T47D (cell line): ENCODE results near the gene AARS2.

Experiments used
- DNase-seq, 2 experiments: peaks; one replicate each; pipeline versions ENCODE4 v3.0.0 to v3.0.0-alpha.2; 2011 to 2012; ENCODE audit warnings: low read depth in 1 of 2, low spot score in 1 of 2
- JUND ChIP-seq: IDR thresholded peaks from 2 replicates; pipeline ENCODE4 v1.6.1; 2012; ENCODE audit warnings: low read depth
- in situ Hi-C: cut with HindIII; loops from 2 replicates; pipeline ENCODE4 v1.10.0; 2016; ENCODE audit warnings: low sequenced_read_pairs, low pct_unique_long_range_greater_than_20kb

Gene AARS2

DNA sequence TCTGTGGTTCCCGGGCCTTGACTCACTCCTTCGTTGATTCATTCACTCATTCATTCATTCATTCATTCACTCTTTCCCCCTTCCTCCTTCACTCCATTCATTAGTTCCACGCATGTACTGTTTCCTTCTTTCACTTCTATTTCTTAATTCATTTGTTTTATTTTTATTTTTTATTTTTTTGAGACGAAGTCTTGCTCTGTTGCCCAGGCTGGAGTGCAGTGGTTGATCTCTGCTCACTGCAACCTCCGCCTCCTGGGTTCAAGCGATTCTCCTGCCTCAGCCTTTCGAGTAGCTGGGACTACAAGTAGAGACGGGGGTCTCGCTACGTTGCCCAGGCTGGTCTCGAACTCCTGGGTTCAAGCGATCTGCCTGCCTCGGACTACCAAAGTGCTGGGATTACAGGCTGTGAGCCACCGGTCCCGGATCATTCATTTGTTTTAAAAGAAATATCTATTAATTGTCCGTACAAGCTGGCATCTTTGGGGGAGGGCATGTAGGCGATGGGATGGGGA is 47.4 kb downstream of the AARS2 start:
- in situ Hi-C loops, result no loop called here
- DNase-seq, result no peak
- no peak for TF ChIP-seq JUND

DNA sequence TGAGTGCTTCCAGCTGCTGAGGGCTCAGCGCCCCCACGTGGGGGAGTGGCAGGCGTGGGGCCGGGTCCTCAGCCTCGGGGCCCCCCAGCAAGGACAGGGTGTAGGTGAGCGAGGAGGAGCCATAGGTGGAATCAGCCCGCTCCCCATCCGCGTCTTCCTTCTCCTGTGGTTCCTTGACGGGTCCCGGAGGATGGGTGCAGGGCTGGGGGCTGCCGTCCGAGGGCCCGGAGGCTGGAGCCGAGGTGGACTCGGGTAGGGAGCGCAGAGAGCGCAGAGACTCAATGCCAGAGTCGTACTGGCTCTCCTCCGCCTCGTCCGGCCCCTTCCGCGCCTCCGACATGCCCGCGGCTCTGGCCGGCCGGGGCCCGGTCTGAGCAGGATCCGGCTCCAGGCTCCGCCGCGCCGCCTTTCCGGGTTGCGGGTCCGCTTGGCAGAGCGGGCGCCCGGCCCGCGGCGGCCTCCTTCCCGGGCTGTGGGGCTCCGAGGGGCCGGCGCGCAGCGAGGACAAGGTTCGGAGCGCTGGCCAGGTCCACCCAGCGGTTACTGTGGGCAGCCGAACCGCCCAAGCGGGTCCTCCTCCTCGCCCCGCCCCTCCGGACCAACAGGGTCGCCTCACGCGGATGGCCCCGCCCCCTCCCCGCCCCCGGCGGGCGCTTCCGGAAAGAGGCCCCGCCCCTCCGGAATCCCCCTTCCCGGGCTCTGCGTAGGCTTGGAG is 48.0 kb downstream of the AARS2 start, which contains the start of gene NFKBIE:
Gene NFKBIE (minus strand): TSS at position 545 of the 715 bp plus-strand sequence. CDS start 205 bp downstream, at position 340.
- no peak for TF ChIP-seq JUND
- in situ Hi-C loops, result no loop called here
- peak; percentile 88 for DNase-seq

DNA sequence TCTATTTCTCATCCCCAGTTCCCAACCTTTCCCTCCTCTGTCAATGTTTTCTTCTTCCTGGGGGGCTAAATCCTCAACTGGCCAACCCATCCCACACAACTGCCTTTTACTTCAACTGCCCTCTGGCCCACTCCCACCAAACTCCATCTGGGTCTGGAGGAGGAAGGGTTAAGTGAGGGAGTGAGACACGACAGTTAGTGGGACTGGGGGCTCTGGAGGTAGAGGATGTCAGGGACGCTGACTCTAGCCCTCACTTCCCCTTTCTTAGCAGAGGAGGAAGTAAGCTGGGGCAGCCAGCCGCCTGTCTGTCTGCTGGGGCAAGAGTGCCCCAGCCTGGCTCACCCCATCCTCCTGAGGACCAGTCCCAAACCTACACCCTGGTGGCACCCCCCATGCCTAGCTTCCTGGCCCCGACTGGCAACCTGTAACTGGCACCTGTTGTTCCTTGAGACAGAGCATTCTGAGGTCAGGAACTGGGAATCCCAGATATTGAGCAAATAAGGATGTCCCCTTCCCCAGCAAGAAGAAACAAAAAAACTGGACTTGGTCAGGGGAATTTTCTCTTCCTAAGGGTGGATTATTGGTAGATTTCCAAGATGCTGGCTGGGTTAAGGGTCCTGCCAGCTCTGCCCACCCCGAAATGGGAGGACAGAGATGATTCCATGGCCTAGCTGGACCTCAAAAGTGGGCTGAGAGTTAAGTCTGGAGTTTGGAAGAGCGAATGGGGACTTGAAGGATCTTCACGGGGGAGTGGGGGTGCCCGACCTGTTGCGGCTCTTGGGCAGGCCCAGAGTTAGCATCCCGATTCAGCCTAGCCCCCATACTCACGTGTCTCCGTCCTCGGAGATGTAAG is 48.8 kb downstream of the AARS2 start:
- TF ChIP-seq JUND, result no peak
- in situ Hi-C loops, result no loop called here
- DNase-seq, result no peak

DNA sequence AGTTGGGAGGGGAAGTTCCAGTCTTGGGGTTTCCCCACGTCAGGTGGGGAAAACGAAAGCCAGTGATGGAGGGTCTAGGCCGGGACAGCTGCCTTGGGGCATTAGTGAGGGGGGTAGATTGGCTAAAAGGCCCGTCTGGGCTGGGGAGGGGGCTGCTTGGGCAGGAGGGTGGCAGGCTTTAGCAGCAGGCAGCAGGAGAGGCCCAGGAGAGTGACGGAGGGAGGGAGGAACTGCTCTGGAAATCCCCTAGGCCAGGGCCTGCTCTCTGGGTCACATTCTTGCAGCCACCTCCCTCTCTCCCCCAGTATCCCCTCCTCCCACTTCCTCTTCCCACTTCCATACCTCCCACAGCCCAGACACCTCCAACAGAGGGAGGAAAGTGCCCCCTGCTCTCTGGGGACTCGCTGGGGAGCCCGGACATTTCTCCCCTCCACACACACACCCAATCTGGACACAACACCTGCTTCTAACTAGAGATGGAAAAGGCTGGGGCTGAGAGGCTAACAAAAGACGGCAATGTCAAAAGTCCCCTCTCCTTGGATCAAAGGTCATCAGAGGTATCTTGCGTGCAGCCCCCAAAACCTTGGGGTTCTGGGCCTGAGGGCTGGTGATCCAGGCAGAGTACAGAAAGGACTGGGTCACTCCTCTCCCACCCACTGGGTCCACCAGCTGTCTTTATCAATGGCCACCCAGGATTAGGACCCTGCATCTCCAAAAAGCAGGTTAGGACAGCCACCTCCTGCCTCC is 49.6 kb downstream of the AARS2 start:
- no peak for DNase-seq
- in situ Hi-C loops, result no loop called here
- no peak for TF ChIP-seq JUND

DNA sequence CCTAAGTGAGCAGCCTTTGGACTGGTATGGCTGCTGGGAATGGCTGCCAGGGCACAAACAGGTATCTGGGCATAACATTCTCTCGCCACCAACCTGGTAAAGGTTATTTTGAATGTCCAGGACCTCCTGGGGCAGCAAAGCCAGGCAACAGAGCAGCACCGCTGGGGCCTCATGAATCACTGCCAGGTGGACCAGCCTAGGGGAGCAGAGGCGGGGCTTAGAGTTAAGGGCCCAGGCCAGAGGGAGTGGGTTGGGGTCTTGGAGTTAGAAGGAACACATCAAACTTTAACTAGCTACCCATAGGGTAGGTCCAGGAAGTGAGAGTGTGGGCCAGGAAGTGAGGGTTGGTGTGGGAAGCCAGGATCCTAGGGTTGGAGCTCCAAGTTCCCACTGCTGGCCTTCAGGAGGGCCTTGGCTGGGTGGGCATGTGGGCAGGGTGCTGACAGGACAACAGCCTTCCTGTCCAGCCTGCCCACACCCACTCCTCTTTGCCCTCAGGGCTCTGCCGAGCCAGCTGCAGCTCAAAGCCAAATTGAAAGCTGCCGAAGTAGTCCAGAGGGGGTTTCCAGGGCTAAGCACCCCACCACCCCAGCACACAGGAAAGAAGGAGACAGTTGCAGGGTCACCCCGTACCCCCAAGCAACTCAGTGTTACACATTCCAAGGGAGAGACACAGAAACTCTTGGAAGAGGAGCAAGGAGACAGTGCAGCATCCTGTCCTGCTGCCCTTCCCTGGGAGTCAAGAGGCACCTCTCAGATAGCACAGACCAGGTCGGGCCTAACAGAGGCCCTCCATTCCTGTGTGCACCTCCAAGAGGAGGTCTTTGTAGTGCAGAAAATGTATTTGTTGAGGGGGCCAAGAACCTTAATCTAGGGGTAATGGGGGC is 50.4 kb downstream of the AARS2 start:
- TF ChIP-seq JUND, result no peak
- in situ Hi-C loops, result no loop called here
- DNase-seq, result no peak

DNA sequence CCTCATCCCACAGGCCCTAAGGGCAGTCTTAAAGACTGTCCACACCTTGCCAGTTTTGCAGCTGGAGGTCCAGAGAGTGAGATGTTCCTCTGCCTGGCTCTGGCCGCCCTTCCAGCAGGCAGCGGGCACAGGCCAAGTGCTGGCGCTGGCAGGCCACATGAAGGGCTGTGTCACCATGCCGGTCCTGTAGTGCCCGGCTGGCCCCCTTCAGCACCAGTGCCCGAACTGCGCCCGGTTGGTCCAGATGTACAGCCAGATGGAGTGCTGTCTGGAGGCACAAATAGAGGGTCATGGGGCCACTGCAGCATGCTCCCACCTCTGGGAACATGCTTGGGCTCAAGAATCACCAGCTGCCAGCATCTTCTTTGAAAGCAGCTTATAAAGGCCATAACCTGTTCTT is 51.6 kb downstream of the AARS2 start:
- no peak for TF ChIP-seq JUND
- in situ Hi-C loops, result no loop called here
- no peak for DNase-seq

DNA sequence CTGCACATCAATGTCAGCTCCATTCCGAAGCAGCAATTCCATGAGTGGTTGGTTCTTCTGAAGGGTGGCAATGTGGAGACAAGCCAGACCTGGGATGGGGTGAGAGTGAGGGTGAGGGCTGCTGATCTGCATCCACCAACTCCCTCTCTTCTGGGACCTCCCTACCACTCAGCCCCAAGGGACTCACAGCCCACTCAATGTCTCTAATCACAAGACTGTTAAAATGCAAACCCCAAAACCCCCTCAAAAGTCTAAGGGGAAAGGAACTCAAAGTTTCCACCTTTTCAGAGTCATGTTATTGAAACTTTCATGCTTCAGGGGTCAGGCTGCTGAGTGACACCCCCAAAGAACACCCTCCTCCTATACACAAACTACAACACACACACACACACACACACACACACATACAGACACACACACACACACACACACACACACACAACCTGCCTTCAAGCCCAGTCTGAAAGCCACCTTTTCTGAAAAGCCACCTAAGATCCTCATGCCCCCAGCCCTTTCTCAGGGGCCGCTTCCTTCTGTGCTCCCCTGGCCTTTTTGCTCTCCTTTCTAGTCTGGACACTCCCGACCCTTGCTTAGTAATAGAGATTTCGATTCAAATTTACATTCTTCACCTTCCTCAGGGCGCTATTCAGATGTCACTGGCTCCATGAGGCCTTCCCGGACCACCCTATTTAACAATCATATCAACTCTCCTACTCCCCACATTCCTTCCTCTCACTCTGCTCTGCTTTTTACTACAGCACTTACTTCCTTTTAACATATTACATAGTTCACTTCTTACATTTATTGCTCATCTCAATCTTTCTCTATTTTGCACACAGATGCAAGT is 52.5 kb downstream of the AARS2 start:
- no peak for DNase-seq
- in situ Hi-C loops, result no loop called here
- TF ChIP-seq JUND, result no peak

DNA sequence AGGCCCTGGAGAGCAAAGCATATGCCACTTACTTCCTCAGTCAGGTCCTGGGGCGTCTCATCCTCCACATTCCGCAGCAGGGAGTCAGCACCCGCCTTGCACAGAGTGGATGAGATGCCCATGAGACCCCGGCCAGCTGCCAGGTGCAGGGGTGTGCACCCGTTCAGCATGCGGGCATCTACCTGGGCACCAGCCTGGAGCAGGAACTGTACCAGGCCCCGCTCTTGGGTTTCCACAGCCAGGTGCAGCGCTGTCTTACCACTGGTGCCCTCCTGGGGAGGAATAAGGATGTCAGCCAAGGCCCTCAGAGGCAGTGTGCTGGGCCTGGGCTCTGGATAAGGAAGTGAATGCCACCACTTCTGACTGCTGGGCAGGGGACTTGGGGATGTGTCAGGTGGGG is 53.1 kb downstream of the AARS2 start:
- no peak for TF ChIP-seq JUND
- in situ Hi-C loops, result no loop called here
- DNase-seq, result no peak

DNA sequence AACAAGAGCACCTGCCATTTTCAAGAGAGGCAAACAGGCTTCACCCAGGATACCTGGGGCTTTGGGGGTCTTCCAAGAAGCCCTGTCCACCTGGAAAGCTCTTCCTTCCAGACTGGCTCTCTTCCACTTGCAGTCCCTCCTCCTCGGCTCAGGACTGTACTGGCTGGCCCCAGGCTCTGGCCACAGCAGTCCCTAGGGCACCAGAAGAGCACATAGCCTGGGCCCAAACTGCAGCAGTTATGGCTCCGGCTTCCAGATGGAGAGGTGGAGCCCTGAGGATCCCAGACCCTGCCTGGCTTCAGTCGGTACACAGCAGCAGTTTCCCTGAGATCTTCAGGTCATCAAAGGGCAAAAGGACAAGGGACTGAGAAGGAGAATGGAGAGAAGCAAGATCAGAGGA is 54.2 kb downstream of the AARS2 start:
- TF ChIP-seq JUND, result no peak
- in situ Hi-C loops, result no loop called here

DNA sequence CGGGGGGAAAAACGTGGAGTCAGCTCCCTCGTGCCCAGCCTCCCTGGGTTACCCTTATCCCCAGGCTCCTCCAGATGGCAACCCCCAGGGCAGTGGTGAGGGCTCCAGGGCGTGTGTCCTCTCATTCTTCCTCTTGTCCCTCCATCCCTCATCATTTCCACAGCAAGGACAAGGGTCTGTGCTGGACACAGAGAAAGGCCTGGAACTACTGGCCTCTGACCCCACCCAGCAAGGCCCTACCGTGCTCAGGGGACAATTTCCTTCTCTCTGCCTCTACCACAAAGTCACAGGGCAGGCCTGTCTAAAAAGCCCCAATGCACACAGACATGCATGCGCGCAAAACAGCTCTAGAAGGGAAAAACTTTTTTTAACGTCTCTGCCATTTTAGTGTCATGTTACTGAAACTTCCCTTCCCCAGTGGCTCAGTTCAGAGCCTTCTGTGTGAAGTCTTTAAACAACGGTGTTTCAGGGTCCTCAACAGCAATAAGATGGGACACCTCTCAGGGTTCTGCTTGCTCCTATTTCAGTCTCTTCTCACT is 54.8 kb downstream of the AARS2 start:
- in situ Hi-C loops, result no loop called here
- DNase-seq, result no peak
- TF ChIP-seq JUND, result no peak

More for the DNA sequence above, 54.2 kb downstream of the AARS2 start:
- DNase-seq, result no peak
